ENCODE results near the gene INHBC.
"Not testable (repeated sequence)": the region's sequence is repeated elsewhere in the genome, so short reads cannot be mapped to it uniquely, and the experiment has no call there.

INHBC gene

DNA sequence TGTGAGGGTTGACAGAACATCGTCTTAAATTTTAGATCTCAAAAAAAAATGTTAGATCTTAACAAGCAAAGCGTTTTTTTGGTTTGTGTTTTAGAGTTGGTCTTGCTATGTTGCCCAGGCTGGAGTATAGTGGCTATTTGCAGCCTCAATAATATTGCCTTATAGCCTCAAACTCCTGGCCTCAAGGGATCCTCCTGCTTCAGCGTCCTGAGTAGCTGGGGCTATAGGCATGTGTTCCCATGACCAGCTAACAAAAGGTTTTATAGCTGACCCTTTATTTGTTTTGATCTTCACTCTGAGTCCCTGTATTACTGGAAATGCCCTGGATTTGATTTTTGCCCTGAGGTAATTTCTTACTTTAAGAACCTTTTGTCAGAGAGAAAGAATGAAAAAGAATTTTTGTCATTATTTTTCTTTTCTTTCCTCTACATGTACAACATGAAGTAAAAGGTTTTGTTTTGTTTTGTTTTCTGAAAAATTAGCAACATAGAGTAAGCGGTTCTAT, 5.2 kb downstream of the INHBC start:
- H3K9me3 Mint-ChIP-seq = no peaks in the 10 kb centered on the region
- H3K27me3 Mint-ChIP-seq = peaks cover 2% of the 10 kb centered on the region
- no peak overlapping the region for H3K27ac Mint-ChIP-seq
- peaks cover 4% of the 10 kb centered on the region for H3K4me1 Mint-ChIP-seq (ENCODE audit: low read depth)
- no peaks in the 10 kb centered on the region for H3K36me3 Mint-ChIP-seq (ENCODE audit: low read depth)
- DNase-seq = no peak
- no peak overlapping the region for H3K4me3 Mint-ChIP-seq

DNA sequence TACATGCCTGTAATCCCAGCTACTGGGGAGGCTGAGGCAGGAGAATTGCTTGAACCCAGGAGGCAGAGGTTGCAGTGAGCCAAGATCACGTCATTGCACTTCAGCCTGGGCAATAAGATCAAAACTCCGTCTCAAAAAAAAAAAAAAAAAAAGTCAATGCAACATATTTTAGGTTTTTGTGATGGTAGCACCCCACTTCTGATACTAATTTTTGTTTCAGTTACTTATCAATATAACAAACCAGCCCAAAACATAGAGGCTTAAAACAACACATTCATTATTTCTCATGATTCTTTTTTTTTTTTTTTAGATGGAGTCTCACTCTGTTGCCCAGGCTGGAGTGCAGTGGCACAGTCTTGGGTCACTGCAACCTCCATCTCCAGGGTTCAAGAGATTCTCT, 6.8 kb downstream of the INHBC start:
- not testable (repeated sequence) for H3K4me3 Mint-ChIP-seq; H3K9me3 Mint-ChIP-seq; H3K27me3 Mint-ChIP-seq; H3K36me3 Mint-ChIP-seq (ENCODE audit: low read depth); H3K4me1 Mint-ChIP-seq (ENCODE audit: low read depth); H3K27ac Mint-ChIP-seq; DNase-seq

DNA sequence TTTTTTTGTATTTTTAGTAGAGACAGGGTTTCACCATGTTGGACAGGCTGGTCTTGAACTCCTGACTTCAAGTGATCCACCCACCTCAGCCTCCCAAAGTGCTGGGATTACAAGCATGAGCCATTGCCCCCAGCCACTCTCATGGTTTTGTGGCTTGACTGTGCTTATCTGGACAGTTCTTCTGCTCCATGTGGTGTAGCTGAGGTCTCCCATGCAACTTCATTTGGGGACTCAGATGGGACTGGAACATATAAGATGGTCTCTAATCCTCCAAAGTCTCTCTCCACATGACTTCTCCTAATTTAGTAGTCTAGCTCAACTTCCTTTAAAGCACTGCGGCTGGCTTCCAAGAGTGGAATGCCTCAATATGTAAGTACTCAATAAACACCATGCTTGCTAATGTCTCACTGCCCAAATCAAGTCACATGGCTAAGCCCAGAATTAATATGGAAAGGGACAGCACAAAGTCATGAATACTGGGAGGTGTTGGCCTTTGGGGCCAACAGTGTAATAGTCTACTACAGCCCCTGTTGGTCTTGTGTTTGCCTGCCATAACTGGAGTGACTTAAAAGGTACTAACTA, 7.4 kb downstream of the INHBC start:
- Mint-ChIP-seq H3K4me1 (ENCODE audit: low read depth) (peaks cover 2% of the 10 kb centered on the region), H3K36me3 (ENCODE audit: low read depth) (no peaks in the 10 kb centered on the region), H3K27me3 (peaks cover 2% of the 10 kb centered on the region), H3K9me3 (no peaks in the 10 kb centered on the region), H3K4me3 (no peak overlapping the region), H3K27ac (no peak overlapping the region)
- DNase-seq = no peak

DNA sequence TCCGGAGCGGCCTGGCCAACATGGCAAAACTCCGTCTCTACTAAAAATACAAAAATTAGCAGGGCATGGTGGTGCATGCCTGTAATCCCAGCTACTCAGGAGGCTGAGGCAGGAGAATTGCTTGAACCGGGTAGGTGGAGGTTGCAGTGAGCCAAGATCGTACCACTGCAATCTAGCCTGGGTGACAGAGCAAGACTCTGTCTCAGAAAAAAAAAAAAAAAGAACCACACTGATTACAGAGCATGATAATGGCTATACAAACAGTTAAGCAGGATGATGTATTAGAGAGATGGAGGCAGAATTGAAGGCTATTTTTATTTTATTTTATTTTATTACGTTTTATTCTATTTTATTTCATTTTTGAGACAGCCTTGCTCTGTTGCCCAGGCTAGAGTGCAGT, 9.8 kb downstream of the INHBC start:
- DNase-seq; H3K27ac Mint-ChIP-seq; H3K4me1 Mint-ChIP-seq (ENCODE audit: low read depth); H3K4me3 Mint-ChIP-seq; H3K36me3 Mint-ChIP-seq (ENCODE audit: low read depth); H3K9me3 Mint-ChIP-seq; H3K27me3 Mint-ChIP-seq: not testable (repeated sequence)

DNA sequence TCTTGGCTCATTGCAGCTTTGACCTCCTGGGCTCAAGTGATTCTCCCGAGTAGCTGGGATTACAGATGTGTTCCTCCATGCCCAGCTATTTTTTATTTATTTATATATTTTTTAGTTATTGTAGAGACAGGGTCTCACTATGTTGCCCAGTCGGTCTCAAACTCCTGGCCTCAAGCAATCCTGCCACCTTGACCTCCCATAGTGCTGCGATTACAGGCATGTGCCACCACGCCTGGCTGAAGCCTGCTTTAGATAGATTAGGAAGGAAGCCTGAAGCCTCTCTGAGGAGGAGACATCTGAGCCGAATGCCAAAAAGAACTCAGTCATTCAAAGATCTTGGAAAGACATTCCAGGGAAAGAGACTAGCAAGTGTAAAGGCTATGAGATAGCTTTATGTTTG, 10.2 kb downstream of the INHBC start:
- no peaks in the 10 kb centered on the region for H3K9me3 Mint-ChIP-seq
- DNase-seq = no peak
- no peak overlapping the region for H3K27ac Mint-ChIP-seq
- H3K4me3 Mint-ChIP-seq = no peak overlapping the region
- no peaks in the 10 kb centered on the region for H3K36me3 Mint-ChIP-seq (ENCODE audit: low read depth)
- H3K27me3 Mint-ChIP-seq = peaks cover 2% of the 10 kb centered on the region
- peaks cover 2% of the 10 kb centered on the region for H3K4me1 Mint-ChIP-seq (ENCODE audit: low read depth)

DNA sequence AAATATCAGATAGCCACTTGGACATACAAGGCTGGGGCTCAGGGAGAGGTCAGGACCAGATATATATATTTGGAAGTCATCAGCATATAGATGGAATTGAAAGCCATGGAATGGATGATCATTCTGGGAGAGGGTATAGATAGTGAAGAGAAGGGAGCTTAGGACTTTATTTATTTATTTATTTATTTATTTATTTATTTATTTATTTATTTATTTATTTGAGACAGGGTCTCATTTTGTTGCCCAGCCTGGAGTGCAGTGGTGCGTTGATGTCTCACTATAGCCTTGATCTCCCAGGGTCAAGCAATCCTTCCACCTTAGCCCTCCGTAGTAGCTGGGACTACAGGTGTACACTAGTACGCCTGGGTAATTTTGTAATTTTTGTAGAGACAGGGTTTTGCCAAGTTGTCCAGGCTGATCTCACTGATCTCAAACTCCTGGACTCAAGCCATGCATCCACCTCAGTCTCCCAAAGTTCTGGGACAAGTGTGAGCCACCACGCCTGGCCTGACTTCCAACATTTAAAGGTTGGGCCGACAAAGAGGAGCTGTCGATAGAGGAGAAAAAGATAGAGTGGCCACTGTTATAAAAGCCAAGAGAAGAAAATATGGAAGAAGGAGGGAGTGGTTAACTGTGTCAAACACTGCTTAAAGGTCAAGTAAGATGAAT, 11.8 kb downstream of the INHBC start:
- Mint-ChIP-seq H3K9me3 (no peaks in the 10 kb centered on the region), H3K36me3 (ENCODE audit: low read depth) (no peaks in the 10 kb centered on the region), H3K27ac (no peak overlapping the region), H3K4me1 (ENCODE audit: low read depth) (peaks cover 2% of the 10 kb centered on the region), H3K27me3 (peaks cover 2% of the 10 kb centered on the region), H3K4me3 (no peak overlapping the region)
- DNase-seq = no peak

DNA sequence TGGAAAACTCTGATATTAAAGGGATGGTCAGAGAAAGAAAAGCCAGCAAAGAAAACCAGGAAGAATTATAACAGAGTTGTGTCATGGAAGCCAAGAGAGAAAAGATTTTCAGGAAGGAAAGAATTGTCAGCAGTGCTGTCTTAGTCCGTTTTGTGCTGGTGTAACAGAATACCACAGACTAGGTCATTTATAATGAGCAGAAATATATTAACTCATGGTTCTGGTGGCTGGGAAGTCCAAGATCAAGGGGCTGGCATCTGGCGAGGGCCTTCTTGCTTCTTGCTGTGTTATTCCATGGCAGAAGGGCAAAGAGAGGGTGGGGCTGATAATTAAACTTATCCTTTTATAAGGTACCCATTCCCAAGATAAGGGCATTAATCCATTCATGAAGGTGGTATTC, 14.1 kb downstream of the INHBC start:
- no peak for DNase-seq
- Mint-ChIP-seq H3K9me3 (no peaks in the 10 kb centered on the region), H3K4me1 (ENCODE audit: low read depth) (peaks cover 17% of the 10 kb centered on the region), H3K27ac (no peak overlapping the region), H3K4me3 (no peak overlapping the region), H3K27me3 (peaks cover 3% of the 10 kb centered on the region), H3K36me3 (ENCODE audit: low read depth) (no peaks in the 10 kb centered on the region)

DNA sequence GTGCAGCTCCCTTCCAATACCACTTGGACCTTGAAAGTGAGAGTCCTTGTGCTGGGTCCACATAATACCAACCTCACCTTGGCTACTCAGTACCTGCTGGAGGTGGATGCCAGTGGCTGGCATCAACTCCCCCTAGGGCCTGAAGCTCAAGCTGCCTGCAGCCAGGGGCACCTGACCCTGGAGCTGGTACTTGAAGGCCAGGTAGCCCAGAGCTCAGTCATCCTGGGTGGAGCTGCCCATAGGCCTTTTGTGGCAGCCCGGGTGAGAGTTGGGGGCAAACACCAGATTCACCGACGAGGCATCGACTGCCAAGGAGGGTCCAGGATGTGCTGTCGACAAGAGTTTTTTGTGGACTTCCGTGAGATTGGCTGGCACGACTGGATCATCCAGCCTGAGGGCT, 14.8 kb downstream of the INHBC start:
- peaks cover 3% of the 10 kb centered on the region for H3K27me3 Mint-ChIP-seq
- peaks cover 17% of the 10 kb centered on the region for H3K4me1 Mint-ChIP-seq (ENCODE audit: low read depth)
- H3K36me3 Mint-ChIP-seq (ENCODE audit: low read depth) = no peaks in the 10 kb centered on the region
- no peak for DNase-seq
- no peak overlapping the region for H3K27ac Mint-ChIP-seq
- no peak overlapping the region for H3K4me3 Mint-ChIP-seq
- no peaks in the 10 kb centered on the region for H3K9me3 Mint-ChIP-seq

DNA sequence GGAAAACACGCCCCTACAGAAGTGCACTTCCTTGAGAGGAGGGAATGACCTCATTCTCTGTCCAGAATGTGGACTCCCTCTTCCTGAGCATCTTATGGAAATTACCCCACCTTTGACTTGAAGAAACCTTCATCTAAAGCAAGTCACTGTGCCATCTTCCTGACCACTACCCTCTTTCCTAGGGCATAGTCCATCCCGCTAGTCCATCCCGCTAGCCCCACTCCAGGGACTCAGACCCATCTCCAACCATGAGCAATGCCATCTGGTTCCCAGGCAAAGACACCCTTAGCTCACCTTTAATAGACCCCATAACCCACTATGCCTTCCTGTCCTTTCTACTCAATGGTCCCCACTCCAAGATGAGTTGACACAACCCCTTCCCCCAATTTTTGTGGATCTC, 15.5 kb downstream of the INHBC start:
- no peak overlapping the region for H3K4me3 Mint-ChIP-seq
- H3K9me3 Mint-ChIP-seq = no peaks in the 10 kb centered on the region
- DNase-seq = no peak
- no peaks in the 10 kb centered on the region for H3K36me3 Mint-ChIP-seq (ENCODE audit: low read depth)
- peaks cover 3% of the 10 kb centered on the region for H3K27me3 Mint-ChIP-seq
- H3K27ac Mint-ChIP-seq = no peak overlapping the region
- H3K4me1 Mint-ChIP-seq (ENCODE audit: low read depth) = peaks cover 23% of the 10 kb centered on the region

DNA sequence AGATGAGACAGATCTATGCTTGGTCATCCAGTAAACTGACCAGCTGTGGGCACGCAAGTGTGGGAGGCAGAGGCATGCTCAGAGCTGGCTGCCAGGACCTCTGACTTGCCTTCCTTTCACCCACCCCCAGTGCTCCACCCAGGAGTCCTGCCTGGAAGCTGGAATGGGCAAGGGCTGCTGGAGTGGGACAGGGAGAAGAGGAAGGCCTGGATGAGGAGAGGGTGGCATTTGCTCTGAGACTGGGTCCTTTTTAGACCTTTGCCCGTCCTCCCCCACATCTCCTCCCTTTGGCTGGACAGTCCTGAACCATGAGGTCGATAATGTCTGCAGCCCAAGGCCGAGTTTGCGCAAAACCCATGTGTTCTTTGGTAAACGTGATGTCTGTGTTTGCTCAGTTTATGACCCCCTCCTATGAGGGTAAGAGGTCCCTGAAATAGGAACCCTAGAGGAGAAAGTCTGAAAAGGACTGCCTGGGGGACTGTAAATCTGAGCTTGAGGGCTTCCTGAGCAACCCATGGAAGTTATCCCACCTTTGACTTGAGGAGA, 16.7 kb downstream of the INHBC start:
- Mint-ChIP-seq H3K27ac (no peak overlapping the region), H3K4me1 (ENCODE audit: low read depth) (peaks cover 31% of the 10 kb centered on the region), H3K9me3 (no peaks in the 10 kb centered on the region), H3K36me3 (ENCODE audit: low read depth) (no peaks in the 10 kb centered on the region), H3K4me3 (no peak overlapping the region), H3K27me3 (peaks cover 3% of the 10 kb centered on the region)
- no peak for DNase-seq

DNA sequence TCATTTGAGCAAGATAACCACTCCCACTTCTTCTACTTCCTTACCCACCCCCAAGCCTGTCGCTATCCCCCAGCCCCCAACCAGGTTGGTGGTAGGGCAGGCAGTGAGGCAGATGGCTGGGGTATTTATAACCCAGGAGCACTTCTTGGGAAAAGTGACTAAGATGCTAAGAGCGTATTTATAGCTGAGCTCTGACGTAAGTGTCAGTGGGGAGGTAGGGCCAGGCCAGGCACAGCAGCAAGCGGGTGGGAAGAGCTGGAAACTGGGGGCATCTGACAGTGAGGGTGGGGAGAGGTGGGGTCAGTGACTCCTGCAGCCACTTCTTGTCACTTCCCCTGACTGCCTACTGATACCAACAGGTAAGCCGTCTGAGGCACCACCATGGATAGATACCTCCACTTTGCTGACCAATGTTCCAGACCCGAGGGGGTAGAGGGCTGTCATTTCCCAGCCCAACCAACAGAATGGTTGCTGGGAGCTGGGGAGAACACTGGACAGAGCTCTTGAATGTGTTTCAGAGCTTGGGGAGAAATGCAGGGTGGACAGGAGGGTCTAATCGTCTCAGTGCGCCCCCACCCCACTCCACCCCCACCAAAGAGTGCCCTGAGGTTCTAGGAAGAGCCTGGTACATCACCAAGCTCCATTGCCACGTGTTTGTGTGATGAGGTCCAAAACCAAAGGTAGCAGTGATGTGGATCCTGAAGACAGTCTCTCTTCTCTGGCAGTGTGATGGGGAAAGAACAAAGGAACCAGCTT, 17.8 kb downstream of the INHBC start:
- peaks cover 32% of the 10 kb centered on the region for H3K4me1 Mint-ChIP-seq (ENCODE audit: low read depth)
- H3K27me3 Mint-ChIP-seq = peaks cover 3% of the 10 kb centered on the region
- no peaks in the 10 kb centered on the region for H3K9me3 Mint-ChIP-seq
- H3K36me3 Mint-ChIP-seq (ENCODE audit: low read depth) = no peaks in the 10 kb centered on the region
- peak overlapping the region; percentile 71 for H3K27ac Mint-ChIP-seq
- no peak for DNase-seq
- H3K4me3 Mint-ChIP-seq = peak overlapping the region; percentile 28

DNA sequence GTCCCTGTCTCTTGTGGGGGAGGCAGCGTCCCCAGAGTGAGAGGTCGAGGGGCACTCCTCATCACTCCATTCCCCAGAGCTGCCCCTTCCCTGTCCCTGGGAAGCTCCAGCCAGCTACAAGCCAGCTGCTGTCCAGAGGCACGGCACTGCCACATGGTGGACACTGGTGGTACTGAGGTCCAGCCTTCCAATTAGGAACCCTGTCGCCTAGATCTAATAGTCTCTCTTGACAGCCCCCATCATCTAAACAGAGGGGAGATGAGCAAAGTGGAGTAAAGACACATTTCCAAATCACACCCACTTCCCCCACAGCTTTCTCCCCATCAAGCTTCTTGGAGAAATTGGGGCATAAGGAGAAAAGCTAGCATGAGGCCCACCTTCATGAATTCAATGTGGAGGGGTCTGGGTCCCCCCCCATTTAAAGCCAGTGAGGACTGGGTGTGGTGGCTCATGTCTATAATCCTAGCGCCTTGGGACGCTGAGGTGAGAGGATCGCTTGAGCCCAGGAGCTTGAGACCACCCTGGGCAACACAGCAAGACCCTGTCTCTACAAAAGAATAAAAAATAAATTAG, 18.4 kb downstream of the INHBC start:
- H3K27ac Mint-ChIP-seq = peak overlapping the region; percentile 71
- peak; percentile 68 for DNase-seq
- H3K4me1 Mint-ChIP-seq (ENCODE audit: low read depth) = peaks cover 34% of the 10 kb centered on the region

DNA sequence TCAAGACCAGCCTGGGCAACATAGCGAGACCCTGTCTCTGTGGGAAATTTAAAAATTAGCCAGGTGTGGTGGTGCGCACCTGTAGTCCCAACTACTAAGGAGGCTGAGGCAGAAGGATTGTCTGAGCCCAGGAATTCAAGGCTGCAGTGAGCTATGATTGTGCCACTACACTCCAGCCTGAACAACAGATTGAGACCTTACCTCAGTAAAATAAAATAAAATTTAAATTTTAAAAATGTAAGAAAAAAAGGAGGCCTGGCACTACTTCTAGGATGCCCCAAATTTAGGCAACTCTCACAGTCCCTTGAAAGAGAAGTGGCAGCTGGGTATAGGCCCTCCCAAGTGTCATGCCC, 19.6 kb downstream of the INHBC start:
- H3K9me3 Mint-ChIP-seq = no peaks in the 10 kb centered on the region
- peaks cover 3% of the 10 kb centered on the region for H3K27me3 Mint-ChIP-seq
- peak overlapping the region; percentile 63 for H3K27ac Mint-ChIP-seq
- peaks cover 44% of the 10 kb centered on the region for H3K4me1 Mint-ChIP-seq (ENCODE audit: low read depth)
- H3K4me3 Mint-ChIP-seq = no peak overlapping the region
- no peak for DNase-seq
- no peaks in the 10 kb centered on the region for H3K36me3 Mint-ChIP-seq (ENCODE audit: low read depth)

More for the DNA sequence above, 18.4 kb downstream of the INHBC start:
- peak overlapping the region; percentile 28 for H3K4me3 Mint-ChIP-seq
- no peaks in the 10 kb centered on the region for H3K9me3 Mint-ChIP-seq
- H3K36me3 Mint-ChIP-seq (ENCODE audit: low read depth) = no peaks in the 10 kb centered on the region
- H3K27me3 Mint-ChIP-seq = peaks cover 3% of the 10 kb centered on the region

DNA sequence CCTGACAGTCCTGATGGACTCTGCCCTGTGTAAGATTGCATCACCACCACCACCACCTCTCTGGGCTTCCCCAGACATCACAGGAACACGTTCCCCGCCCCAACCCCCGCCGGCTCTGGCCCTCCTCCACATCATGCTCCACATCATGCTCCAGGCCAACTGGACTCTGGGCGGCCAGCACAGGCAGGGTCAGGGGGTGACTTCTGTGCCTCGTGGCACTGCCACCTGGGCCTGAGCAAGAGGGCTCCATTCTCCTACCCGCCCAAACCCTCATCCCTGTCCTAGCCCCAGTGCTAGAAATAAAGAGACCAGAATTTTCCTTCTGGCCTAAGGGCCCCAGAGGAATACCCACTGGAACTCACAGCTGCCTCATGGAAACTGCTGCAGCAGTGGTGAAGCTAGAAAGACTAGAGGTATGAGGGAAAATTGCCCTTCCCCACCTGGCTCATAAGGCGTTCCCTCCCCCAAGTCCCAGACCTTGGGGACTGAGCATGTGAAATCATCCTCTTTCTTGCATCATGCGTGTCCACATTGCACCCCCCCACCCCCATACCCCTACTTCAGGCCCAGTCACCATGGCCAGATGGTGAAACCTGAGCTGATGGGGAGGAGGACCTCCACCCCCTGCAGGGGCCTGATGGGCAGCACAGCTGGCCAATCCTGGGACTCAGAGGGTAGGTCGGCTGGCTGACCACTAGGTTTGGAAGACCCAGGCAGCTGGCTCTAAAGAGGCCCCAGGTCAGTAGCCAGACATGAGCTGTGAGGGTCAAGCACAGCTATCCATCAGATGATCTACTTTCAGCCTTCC, 20.2 kb downstream of the INHBC start, which contains the start of gene INHBE:
TSS of gene INHBE (plus strand) at position 742 of the 808 bp plus-strand sequence. CDS start 230 bp downstream, outside the sequence.
- Mint-ChIP-seq H3K4me3 (peak within 1 kb of the TSS; percentile 76), H3K36me3 (ENCODE audit: low read depth) (no peaks in the 10 kb centered on the region), H3K4me1 (ENCODE audit: low read depth) (peaks cover 49% of the 10 kb centered on the region), H3K27ac (peak within 1 kb of the TSS; percentile 63), H3K27me3 (peaks cover 3% of the 10 kb centered on the region), H3K9me3 (no peaks in the 10 kb centered on the region)
- DNase-seq = no peak

Measured in activated T-cell treated with anti-CD3 and anti-CD28 coated beads, Interleukin-2, amount 50 U/mL, for 24 hours (primary cell).